GM19455 (cell line): Measurements from ENCODE around the gene REEP6.

Experiments used
- ATAC-seq: cut with Tn5 transposase; IDR thresholded peaks from one replicate; pipeline ENCODE4 v1.9.1; 2021; ENCODE audit not compliant: unreplicated experiment

REEP6 gene

DNA sequence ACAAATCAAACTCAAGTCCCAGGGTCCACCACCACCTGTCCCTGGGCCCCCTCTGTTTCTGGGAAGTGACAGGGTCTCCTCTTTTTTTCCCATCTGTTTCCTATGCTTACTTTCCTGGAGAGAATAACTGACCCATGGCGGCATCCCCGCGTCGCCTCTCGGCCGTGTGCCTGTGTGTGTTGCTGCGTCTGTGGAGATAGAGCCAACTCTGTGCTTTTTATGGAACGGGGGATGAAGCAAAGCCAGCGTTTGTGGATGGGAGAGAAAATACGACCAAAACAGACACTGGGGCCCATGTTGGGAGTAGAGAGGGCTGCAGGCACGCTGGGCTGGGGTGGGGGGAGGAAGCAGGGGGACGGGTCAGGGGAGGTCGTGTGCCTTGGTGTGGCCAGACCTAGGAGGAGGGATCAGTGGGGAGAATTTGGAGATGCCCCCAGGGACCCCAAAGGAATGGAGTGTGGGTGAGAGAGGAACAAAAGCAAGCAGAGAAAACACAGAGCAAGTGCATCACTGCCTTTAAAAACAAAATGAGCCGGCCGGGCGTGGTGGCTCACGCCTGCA lies 49.5 kb downstream of the REEP6 start:
- no peak for ATAC-seq
